Sigmoid colon (tissue), 4 donors: ENCODE results near the gene PPP4R4.

Experiments
- EP300 ChIP-seq, 4 donors: sonication (generic); formaldehyde crosslinking; IDR thresholded peaks; one replicate each; pipeline ENCODE4 v1.6.1; 2017; ENCODE audit warnings: antibody characterized with exemption in 4 of 4
- TF ChIP-seq, protein P1 (sequence below), 4 experiments: fragments of 450-650 bp in 3 of 4; fragments of 200-600 bp in 1 of 4; IDR thresholded peaks; one replicate each; pipeline ENCODE4 v1.5.1; 2016 to 2019; ENCODE audit warnings: antibody characterized with exemption in 4 of 4, mild to moderate bottlenecking in 3 of 4, moderate library complexity in 2 of 4

DNA sequence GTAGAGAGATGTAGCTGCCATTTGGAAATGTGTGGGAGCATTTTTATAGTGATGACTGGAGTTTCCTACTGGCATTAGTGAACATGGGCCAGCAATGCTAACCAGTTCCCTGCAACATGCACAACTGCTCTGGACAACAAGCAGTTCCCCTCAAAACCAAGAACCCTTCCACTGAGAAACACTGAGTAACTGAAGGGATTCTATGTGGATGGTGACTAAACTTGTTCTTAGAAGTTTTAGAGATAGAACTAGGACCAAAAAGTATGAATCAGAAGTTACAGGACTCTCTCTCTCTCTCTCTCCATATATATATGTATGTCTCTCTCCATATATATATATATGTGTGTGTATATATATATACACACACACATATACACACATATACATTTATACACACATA, 111.0 kb downstream of the PPP4R4 start:
- TF ChIP-seq, protein P1, sequence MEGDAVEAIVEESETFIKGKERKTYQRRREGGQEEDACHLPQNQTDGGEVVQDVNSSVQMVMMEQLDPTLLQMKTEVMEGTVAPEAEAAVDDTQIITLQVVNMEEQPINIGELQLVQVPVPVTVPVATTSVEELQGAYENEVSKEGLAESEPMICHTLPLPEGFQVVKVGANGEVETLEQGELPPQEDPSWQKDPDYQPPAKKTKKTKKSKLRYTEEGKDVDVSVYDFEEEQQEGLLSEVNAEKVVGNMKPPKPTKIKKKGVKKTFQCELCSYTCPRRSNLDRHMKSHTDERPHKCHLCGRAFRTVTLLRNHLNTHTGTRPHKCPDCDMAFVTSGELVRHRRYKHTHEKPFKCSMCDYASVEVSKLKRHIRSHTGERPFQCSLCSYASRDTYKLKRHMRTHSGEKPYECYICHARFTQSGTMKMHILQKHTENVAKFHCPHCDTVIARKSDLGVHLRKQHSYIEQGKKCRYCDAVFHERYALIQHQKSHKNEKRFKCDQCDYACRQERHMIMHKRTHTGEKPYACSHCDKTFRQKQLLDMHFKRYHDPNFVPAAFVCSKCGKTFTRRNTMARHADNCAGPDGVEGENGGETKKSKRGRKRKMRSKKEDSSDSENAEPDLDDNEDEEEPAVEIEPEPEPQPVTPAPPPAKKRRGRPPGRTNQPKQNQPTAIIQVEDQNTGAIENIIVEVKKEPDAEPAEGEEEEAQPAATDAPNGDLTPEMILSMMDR (IDR thresholded peaks at IDR 0.05): no peak
- no peak for TF ChIP-seq EP300 (IDR thresholded peaks at IDR 0.05)
